Frontal cortex (tissue), 4 donors: ENCODE measurements around the gene CRISPLD2. TPM values are rescaled to one million over a fixed set of nuclear protein-coding genes. Genes with fewer than 3 reads are reported as not detected.
"Not testable (repeated sequence)": the region's sequence is repeated elsewhere in the genome, so short reads cannot be mapped to it uniquely, and the experiment has no call there.

Experiments
- DNase-seq, 2 donors: peaks; one replicate each; pipeline ENCODE4 v3.0.0; 2012; ENCODE audit warnings: low spot score in 2 of 2
- FAIRE-seq: peaks from 2 replicates; lab custom pipeline; 2012; peaks lifted over from hg19 to GRCh38; lab: Jason Lieb, UNC
- total RNA-seq: library from RNA; depleted of rRNA; stranded (reverse); fragments of >200 nt; gene quantifications from one replicate; pipeline ENCODE4 v1.2.3, GENCODE V29; 2014
- donor health status: control.
- donor health status: control.
- donor health status: control.

The CRISPLD2 gene
- total RNA-seq, 1 donor from 2014 or later, result 3.3 TPM

- DNase-seq, result no peak
- FAIRE-seq, result no peak
Measured at GRCh38 chr16:84820771-84821170, 986 bp downstream of the CRISPLD2 start.

- DNase-seq (no peak), FAIRE-seq (no peak)
Measured at GRCh38 chr16:84821179-84821578, 1.4 kb downstream of the CRISPLD2 start.

- DNase-seq (no peak), FAIRE-seq (no peak)
Measured at GRCh38 chr16:84821728-84822689, 2.2 kb downstream of the CRISPLD2 start.

GRCh38 chr16:84822990-84823389 lies 3.2 kb downstream of the CRISPLD2 start:
- DNase-seq, result no peak
- no peak for FAIRE-seq

GRCh38 chr16:84823484-84823883 lies 3.7 kb downstream of the CRISPLD2 start:
- FAIRE-seq (no peak), DNase-seq (no peak)

- DNase-seq (no peak), FAIRE-seq (no peak)
Measured at GRCh38 chr16:84823926-84824325, 4.1 kb downstream of the CRISPLD2 start.

GRCh38 chr16:84825896-84826557 lies 6.2 kb downstream of the CRISPLD2 start:
- no peak for FAIRE-seq
- no peak for DNase-seq

- DNase-seq (no peak), FAIRE-seq (no peak)
Measured at GRCh38 chr16:84826558-84826941, 6.8 kb downstream of the CRISPLD2 start.

- FAIRE-seq (no peak), DNase-seq (no peak)
Measured at GRCh38 chr16:84827131-84827574, 7.4 kb downstream of the CRISPLD2 start.

GRCh38 chr16:84827897-84828296 lies 8.1 kb downstream of the CRISPLD2 start:
- no peak for DNase-seq
- FAIRE-seq, result no peak

GRCh38 chr16:84828322-84828721 lies 8.5 kb downstream of the CRISPLD2 start:
- FAIRE-seq (no peak), DNase-seq (no peak)

GRCh38 chr16:84829168-84829965 lies 9.6 kb downstream of the CRISPLD2 start:
- FAIRE-seq (no peak), DNase-seq (no peak)

GRCh38 chr16:84830765-84831384 lies 11.1 kb downstream of the CRISPLD2 start:
- no peak for DNase-seq
- no peak for FAIRE-seq

GRCh38 chr16:84831728-84832127 lies 11.9 kb downstream of the CRISPLD2 start:
- not testable (repeated sequence) for FAIRE-seq, DNase-seq

- DNase-seq (no peak), FAIRE-seq (no peak)
Measured at GRCh38 chr16:84832488-84833143, 12.8 kb downstream of the CRISPLD2 start.

- DNase-seq (no peak), FAIRE-seq (no peak)
Measured at GRCh38 chr16:84833144-84833500, 13.3 kb downstream of the CRISPLD2 start.

- FAIRE-seq (no peak), DNase-seq (no peak)
Measured at GRCh38 chr16:84833542-84834402, 14.0 kb downstream of the CRISPLD2 start.

GRCh38 chr16:84834403-84834772 lies 14.6 kb downstream of the CRISPLD2 start:
- no peak for DNase-seq

More at GRCh38 chr16:84834403-84834772, 14.6 kb downstream of the CRISPLD2 start:
- FAIRE-seq, result no peak
